B cell (primary cell): ENCODE measurements around the gene HERC2. TPM values are rescaled to one million over a fixed set of nuclear protein-coding genes. Genes with fewer than 3 reads are reported as not detected.

ENCODE experiments used
- ATAC-seq: fragments of 200-7000 bp; cut with Tn5 transposase; one replicate; pipeline ENCODE4 v1.10.0; 2021; ENCODE audit warnings: low read depth, mild to moderate bottlenecking, moderate number of reproducible peaks, moderate library complexity
- CTCF ChIA-PET: fragments of 350-600 bp; sonication (Branson Sonifier 250); formaldehyde crosslinking; loops from one replicate; lab custom pipeline; 2021; ENCODE audit warnings: antibody characterized with exemption, inconsistent platforms; lab: Charles Lee
- POLR2A ChIA-PET: fragments of 350-600 bp; sonication (Branson Sonifier 250); formaldehyde crosslinking; loops from one replicate; lab custom pipeline; 2021; ENCODE audit warnings: antibody characterized with exemption; lab: Charles Lee
- DNase-seq: peaks from one replicate; pipeline ENCODE4 v3.0.0; 2013
- H2AFZ ChIP-seq: 2 replicates; pipeline ENCODE4 v1.6.1; 2012; ENCODE audit warnings: mild to moderate bottlenecking, low read depth, low read length; ENCODE audit not compliant: insufficient read depth, poor library complexity, severe bottlenecking
- H3K27ac ChIP-seq, 2 donors: 1 replicate in 1 of 2; 2 replicates in 1 of 2; pipeline ENCODE4 v1.5.1; 2012 to 2013; ENCODE audit warnings: low read length in 2 of 2, mild to moderate bottlenecking in 2 of 2, moderate library complexity in 1 of 2
- H3K27me3 ChIP-seq, 4 experiments: fragments of 200-600 bp in 1 of 4; sonication (generic) in 1 of 4; replicated peaks in 1 of 4; 1 replicate in 2 of 4; 2 replicates in 2 of 4; pipeline versions ENCODE4 v1.6.1 to v1.7.0; 2013 to 2016; ENCODE audit warnings: low read length in 3 of 4, mild to moderate bottlenecking in 2 of 4, mixed read lengths in 1 of 4, moderate library complexity in 1 of 4; ENCODE audit not compliant: insufficient read depth in 4 of 4, control insufficient read depth in 3 of 4; ENCODE audit errors: control extremely low read depth in 1 of 4
- H3K36me3 ChIP-seq, 2 experiments: replicated peaks in 1 of 2; 1 replicate in 1 of 2; 2 replicates in 1 of 2; pipeline versions ENCODE4 v1.6.1 to v1.7.1; 2013; ENCODE audit warnings: low read length in 1 of 2; ENCODE audit not compliant: insufficient read depth in 2 of 2, control insufficient read depth in 1 of 2; ENCODE audit errors: control extremely low read depth in 1 of 2, extremely low read depth in 1 of 2
- H3K4me1 ChIP-seq, 2 donors: fragments of 200-600 bp in 1 of 2; sonication (generic) in 1 of 2; 1 replicate in 1 of 2; 2 replicates in 1 of 2; pipeline versions ENCODE4 v1.5.1 to v1.6.1; 2013 to 2017; ENCODE audit warnings: low read length in 2 of 2; ENCODE audit not compliant: control insufficient read depth in 2 of 2, insufficient read depth in 2 of 2
- H3K4me2 ChIP-seq: replicated peaks from 2 replicates; pipeline ENCODE3; 2012; ENCODE audit warnings: mild to moderate bottlenecking, low read depth, low read length; ENCODE audit not compliant: poor library complexity, severe bottlenecking
- H3K4me3 ChIP-seq, 5 experiments: fragments of 200-600 bp in 1 of 5; sonication (generic) in 1 of 5; 1 replicate in 3 of 5; 2 replicates in 2 of 5; pipeline versions ENCODE4 v1.5.1 to v1.7.0; 2011 to 2016; ENCODE audit warnings: low read length in 4 of 5, mild to moderate bottlenecking in 4 of 5, low read depth in 2 of 5, control low read depth in 1 of 5, moderate library complexity in 1 of 5; ENCODE audit not compliant: insufficient read depth in 1 of 5; ENCODE audit errors: control extremely low read depth in 1 of 5, extremely low read depth in 1 of 5
- H3K79me2 ChIP-seq: fragments of 200-600 bp; sonication (generic); one replicate; pipeline ENCODE4 v1.6.0; 2016; ENCODE audit warnings: low read length; ENCODE audit not compliant: control insufficient read depth, insufficient read depth
- H3K9ac ChIP-seq: fragments of 200-600 bp; sonication (generic); 2 replicates; pipeline ENCODE4 v1.6.1; 2017; ENCODE audit warnings: mild to moderate bottlenecking, low read length, moderate library complexity
- H3K9me3 ChIP-seq, 3 donors: one replicate each; pipeline versions ENCODE4 v1.6.1 to v1.7.1; 2013; ENCODE audit warnings: low read length in 2 of 3; ENCODE audit not compliant: control insufficient read depth in 2 of 3, insufficient read depth in 1 of 3; ENCODE audit errors: control extremely low read depth in 1 of 3
- H4K20me1 ChIP-seq: 2 replicates; pipeline ENCODE4 v1.6.0; 2012; ENCODE audit warnings: mild to moderate bottlenecking, low read length; ENCODE audit not compliant: insufficient read depth, control insufficient read depth, poor library complexity, severe bottlenecking
- H3K27ac Mint-ChIP-seq: one replicate; pipeline ENCODE4 v1.8.0; 2021; ENCODE audit warnings: mixed read lengths
- H3K27me3 Mint-ChIP-seq: one replicate; pipeline ENCODE4 v1.8.0; 2021; ENCODE audit warnings: mixed read lengths
- H3K4me1 Mint-ChIP-seq: one replicate; pipeline ENCODE4 v1.8.0; 2021; ENCODE audit warnings: mixed read lengths
- H3K4me3 Mint-ChIP-seq: one replicate; pipeline ENCODE4 v1.8.0; 2021; ENCODE audit warnings: mixed read lengths
- H3K9me3 Mint-ChIP-seq: one replicate; pipeline ENCODE4 v1.8.0; 2022; ENCODE audit warnings: mixed read lengths; ENCODE audit not compliant: insufficient read depth
- EZH2 ChIP-seq: IDR thresholded peaks from 2 replicates; pipeline ENCODE4 v1.6.1; 2012; ENCODE audit warnings: borderline replicate concordance, low read depth, mild to moderate bottlenecking, moderate library complexity, low read length; ENCODE audit not compliant: insufficient read depth, poor library complexity, severe bottlenecking
- WGBS: methylation state at CpG from one replicate; pipeline ENCODE4 v1.1.5; 2013; ENCODE audit warnings: missing lambda C conversion rate; ENCODE audit not compliant: insufficient coverage; 5-methylcytosine and 5-hydroxymethylcytosine counted together
- intact Hi-C: fragments of 100-400 bp; cut with micrococcal nuclease; formaldehyde crosslinking; loops from one replicate; pipeline ENCODE4 v1.10.0; 2022
- polyA plus RNA-seq: library from polyadenylated mRNA; depleted of rRNA; stranded (reverse); fragments of >200 nt; gene quantifications from 2 replicates; pipeline ENCODE4 v1.2.3, GENCODE V29; 2012
- total RNA-seq, 2 donors: library from RNA; stranded (reverse); fragments of 120-200 nt in 1 of 2; gene quantifications; 1 replicate in 1 of 2; 2 replicates in 1 of 2; pipeline versions ENCODE4 v1.2.3 to v1.2.4, GENCODE V29; 2013 to 2022
- TF ChIP-seq, protein P1 (sequence below): fragments of 200-600 bp; IDR thresholded peaks from one replicate; pipeline ENCODE4 v1.8.0; 2022; ENCODE audit warnings: antibody characterized with exemption, mild to moderate bottlenecking

HERC2 gene
- total and polyA plus RNA-seq, 2 donors (not counting 1 experiment from before 2014, with no cell fraction given), result 31.0 to 52.7 TPM

DNA sequence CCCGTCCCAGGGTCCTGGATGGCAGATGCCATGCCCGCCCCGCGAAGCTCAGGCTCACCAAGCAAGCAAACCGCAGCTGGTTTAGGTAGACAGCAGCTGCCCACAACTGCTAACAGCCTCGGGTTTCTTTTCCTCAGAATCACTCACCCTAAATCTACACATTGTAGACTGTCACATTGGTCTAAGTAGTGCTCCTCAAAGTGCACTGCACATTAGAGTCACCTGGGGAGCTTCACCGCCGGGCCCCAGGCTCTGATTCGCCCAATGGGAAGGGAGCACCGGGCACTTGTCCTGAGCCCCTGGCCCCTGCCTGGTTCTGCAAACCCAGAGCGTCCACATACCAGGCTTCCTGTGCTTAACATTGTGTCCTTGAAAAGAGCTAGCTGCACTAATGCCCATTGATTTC is 223.6 kb downstream of the HERC2 start:
- DNase-seq, result no peak
- POLR2A ChIA-PET, result interaction anchor here (1.1 kb wide), 1 partner anchor 9 kb away, joined by 3 read pairs; no protein-coding TSS in a partner anchor
- Histone ChIP-seq H4K20me1 (no peaks in the 10 kb centered on the region), H3K9me3 (peaks cover 0 to 60% (median 0%) of the 10 kb centered on the region in 3 donors), H3K27ac (no peak overlapping the region), H3K4me1 (peaks cover 49 to 52% of the 10 kb centered on the region in 2 donors), H2AFZ (no peak overlapping the region), H3K4me3 (no peak overlapping the region), H3K9ac (no peak overlapping the region), H3K27me3 (peaks cover 2 to 89% (median 44%) of the 10 kb centered on the region in 4 experiments), H3K4me2 (peak overlapping the region; percentile 70), H3K36me3 (no peaks in the 10 kb centered on the region), H3K79me2 (no peaks in the 10 kb centered on the region)
- 57% methylated on average over 10 of the region's 11 CpGs for WGBS
- H3K4me3 Mint-ChIP-seq, result peak overlapping the region; percentile 70
- peaks cover 52% of the 10 kb centered on the region for H3K4me1 Mint-ChIP-seq
- H3K9me3 Mint-ChIP-seq, result no peaks in the 10 kb centered on the region
- no peak overlapping the region for H3K27ac Mint-ChIP-seq
- TF ChIP-seq, protein P1, sequence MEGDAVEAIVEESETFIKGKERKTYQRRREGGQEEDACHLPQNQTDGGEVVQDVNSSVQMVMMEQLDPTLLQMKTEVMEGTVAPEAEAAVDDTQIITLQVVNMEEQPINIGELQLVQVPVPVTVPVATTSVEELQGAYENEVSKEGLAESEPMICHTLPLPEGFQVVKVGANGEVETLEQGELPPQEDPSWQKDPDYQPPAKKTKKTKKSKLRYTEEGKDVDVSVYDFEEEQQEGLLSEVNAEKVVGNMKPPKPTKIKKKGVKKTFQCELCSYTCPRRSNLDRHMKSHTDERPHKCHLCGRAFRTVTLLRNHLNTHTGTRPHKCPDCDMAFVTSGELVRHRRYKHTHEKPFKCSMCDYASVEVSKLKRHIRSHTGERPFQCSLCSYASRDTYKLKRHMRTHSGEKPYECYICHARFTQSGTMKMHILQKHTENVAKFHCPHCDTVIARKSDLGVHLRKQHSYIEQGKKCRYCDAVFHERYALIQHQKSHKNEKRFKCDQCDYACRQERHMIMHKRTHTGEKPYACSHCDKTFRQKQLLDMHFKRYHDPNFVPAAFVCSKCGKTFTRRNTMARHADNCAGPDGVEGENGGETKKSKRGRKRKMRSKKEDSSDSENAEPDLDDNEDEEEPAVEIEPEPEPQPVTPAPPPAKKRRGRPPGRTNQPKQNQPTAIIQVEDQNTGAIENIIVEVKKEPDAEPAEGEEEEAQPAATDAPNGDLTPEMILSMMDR, result no peak
- TF ChIP-seq EZH2, result no peak
- CTCF ChIA-PET, result no interaction called here
- no peak for ATAC-seq
- intact Hi-C loops, result no loop called here
- peaks cover 64% of the 10 kb centered on the region for H3K27me3 Mint-ChIP-seq

DNA sequence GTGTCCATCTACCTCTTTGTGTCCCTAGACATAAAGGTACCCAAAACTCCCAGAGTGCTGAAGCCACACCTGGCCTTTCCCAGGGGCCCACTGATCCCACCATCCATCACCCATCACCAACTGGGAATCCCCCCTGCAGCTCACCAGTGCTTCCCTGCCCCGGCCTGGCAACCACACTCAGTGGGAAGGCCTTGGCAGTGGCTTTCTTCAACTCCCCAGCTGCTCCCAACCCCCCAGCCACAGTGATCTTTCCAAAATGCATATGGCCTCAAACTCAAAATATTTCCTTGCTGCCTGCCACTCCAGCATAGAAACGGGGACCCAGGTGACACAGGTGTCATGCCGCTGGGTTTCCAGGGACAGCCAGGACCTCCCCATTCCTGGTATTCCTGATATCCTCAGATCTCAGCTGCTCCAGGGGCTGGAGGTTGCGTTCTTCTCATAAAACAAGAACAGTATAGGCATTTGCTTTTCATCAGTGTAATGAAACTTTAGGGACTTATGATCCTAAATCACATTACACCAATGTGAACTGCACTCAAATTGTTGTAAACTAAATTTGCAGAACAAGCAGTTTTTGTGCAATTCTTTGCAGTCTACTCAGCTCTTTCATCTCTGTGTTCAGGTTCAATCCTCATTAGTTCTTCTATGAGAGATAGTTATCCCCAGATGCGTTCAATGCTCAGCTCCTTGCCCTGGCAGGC is 224.2 kb downstream of the HERC2 start:
- H3K27me3 ChIP-seq, result peaks cover 2 to 93% (median 49%) of the 10 kb centered on the region in 4 experiments

More for the DNA sequence above, 224.2 kb downstream of the HERC2 start:
- intact Hi-C loops, result no loop called here
- no peak overlapping the region for H3K4me3 ChIP-seq
- H3K9ac ChIP-seq, result no peak overlapping the region
- H3K4me2 ChIP-seq, result peak overlapping the region; percentile 70
- Mint-ChIP-seq H3K4me3 (peak overlapping the region; percentile 76), H3K4me1 (peaks cover 52% of the 10 kb centered on the region), H3K27me3 (peaks cover 63% of the 10 kb centered on the region), H3K27ac (no peak overlapping the region), H3K9me3 (no peaks in the 10 kb centered on the region)
- ChIA-PET CTCF (no interaction called here), POLR2A (interaction anchor here (1.1 kb wide), 1 partner anchor 9 kb away, joined by 3 read pairs; no protein-coding TSS in a partner anchor)
- ATAC-seq, result no peak
- no peak for DNase-seq
- H3K36me3 ChIP-seq, result no peaks in the 10 kb centered on the region
- 79% methylated on average over 4 of the region's 5 CpGs for WGBS
- no peak overlapping the region for H2AFZ ChIP-seq
- H4K20me1 ChIP-seq, result no peaks in the 10 kb centered on the region
- no peaks in the 10 kb centered on the region for H3K79me2 ChIP-seq
- peaks cover 49 to 54% of the 10 kb centered on the region in 2 donors for H3K4me1 ChIP-seq
- TF ChIP-seq, protein P1, result no peak
- TF ChIP-seq EZH2, result no peak
- peaks cover 0 to 66% (median 0%) of the 10 kb centered on the region in 3 donors for H3K9me3 ChIP-seq
- no peak overlapping the region for H3K27ac ChIP-seq
